ENCODE data around the gene FBXW8. TPM values are rescaled to one million over a fixed set of nuclear protein-coding genes. Genes with fewer than 3 reads are reported as not detected.

Gene FBXW8
- total RNA-seq, 1 donor from 2014 or later = 32.1 TPM

DNA sequence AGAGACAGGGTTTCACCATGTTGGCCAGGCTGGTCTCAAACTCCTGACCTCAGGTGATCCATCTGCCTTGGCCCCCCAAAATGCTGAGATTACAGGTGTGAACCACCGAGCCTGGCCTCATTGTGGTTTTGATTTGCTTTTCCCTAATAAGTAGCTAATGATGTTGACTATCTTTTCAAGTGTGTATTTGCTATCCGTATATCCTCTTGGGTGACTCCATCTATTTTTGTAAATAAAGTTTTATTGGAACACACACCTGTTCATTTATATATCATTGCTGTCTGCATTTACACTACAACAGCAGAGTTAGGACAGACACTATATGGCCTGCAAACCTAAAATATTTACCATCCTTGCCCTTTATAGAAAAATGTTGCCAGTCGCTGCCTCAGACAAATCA, 15.8 kb upstream of the FBXW8 start:
- no peak for DNase-seq (ENCODE audit: extremely low spot score, unreplicated experiment)
- TF ChIP-seq, protein P1, sequence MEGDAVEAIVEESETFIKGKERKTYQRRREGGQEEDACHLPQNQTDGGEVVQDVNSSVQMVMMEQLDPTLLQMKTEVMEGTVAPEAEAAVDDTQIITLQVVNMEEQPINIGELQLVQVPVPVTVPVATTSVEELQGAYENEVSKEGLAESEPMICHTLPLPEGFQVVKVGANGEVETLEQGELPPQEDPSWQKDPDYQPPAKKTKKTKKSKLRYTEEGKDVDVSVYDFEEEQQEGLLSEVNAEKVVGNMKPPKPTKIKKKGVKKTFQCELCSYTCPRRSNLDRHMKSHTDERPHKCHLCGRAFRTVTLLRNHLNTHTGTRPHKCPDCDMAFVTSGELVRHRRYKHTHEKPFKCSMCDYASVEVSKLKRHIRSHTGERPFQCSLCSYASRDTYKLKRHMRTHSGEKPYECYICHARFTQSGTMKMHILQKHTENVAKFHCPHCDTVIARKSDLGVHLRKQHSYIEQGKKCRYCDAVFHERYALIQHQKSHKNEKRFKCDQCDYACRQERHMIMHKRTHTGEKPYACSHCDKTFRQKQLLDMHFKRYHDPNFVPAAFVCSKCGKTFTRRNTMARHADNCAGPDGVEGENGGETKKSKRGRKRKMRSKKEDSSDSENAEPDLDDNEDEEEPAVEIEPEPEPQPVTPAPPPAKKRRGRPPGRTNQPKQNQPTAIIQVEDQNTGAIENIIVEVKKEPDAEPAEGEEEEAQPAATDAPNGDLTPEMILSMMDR (IDR thresholded peaks at IDR 0.05) = no peak
- Mint-ChIP-seq H3K36me3 (ENCODE audit: unreplicated experiment) (no peaks in the 10 kb centered on the region), H3K27ac (ENCODE audit: unreplicated experiment) (no peak overlapping the region), H3K9me3 (ENCODE audit: unreplicated experiment) (no peaks in the 10 kb centered on the region), H3K27me3 (ENCODE audit: unreplicated experiment) (peaks cover 61% of the 10 kb centered on the region), H3K4me1 (ENCODE audit: unreplicated experiment) (no peaks in the 10 kb centered on the region), H3K4me3 (ENCODE audit: unreplicated experiment) (no peak overlapping the region)

DNA sequence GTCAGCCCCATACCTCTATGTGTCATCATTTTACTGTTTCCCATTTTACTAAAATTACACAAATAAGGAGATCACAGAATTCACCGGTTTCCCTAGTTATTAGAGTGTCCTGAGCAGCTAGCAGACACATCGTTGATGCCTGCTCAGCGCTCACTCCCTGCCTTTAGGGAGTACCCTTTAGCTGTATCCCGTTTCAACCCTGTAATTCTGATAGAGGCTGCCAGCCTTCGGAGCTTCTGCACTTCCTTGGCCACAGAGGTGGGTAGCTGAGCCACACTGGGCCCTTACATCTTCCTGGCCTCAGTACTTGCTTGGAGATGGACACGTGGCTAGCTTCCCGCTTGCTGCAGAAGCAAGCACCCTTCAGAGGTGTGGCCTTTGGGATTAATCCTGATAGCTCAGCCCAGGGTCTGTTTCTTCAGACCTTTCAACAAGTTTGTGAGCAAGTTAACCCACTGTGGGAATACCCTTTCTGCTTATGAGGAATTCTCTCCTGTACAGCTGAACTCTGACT, 14.3 kb upstream of the FBXW8 start:
- no peaks in the 10 kb centered on the region for H3K9me3 Mint-ChIP-seq (ENCODE audit: unreplicated experiment)
- peaks cover 66% of the 10 kb centered on the region for H3K27me3 Mint-ChIP-seq (ENCODE audit: unreplicated experiment)
- TF ChIP-seq, protein P1 (IDR thresholded peaks at IDR 0.05) = no peak

DNA sequence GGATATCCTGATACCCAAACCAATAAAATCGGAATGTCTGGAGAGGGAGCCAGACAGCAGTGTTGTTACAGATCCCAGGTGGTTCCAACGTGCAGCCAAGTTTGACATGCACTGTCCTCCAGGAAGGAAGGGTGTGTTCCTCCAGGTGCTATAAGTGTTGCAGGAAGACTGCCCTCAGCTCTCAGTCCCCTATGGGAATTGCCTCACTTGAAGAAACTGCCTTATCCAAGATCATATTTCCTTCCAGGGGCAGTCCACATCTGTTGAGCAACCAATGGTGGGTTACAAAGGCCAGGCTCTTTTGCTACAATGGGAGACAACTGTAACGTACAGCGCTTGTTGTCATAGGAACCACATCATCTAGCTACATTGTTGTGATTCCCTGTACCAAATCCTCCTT, 13.3 kb upstream of the FBXW8 start:
- no peak for DNase-seq (ENCODE audit: extremely low spot score, unreplicated experiment)
- no peak overlapping the region for H3K4me3 Mint-ChIP-seq (ENCODE audit: unreplicated experiment)
- H3K27me3 Mint-ChIP-seq (ENCODE audit: unreplicated experiment) = peaks cover 71% of the 10 kb centered on the region
- H3K4me1 Mint-ChIP-seq (ENCODE audit: unreplicated experiment) = no peaks in the 10 kb centered on the region
- H3K36me3 Mint-ChIP-seq (ENCODE audit: unreplicated experiment) = no peaks in the 10 kb centered on the region
- TF ChIP-seq, protein P1 (IDR thresholded peaks at IDR 0.05) = no peak
- H3K9me3 Mint-ChIP-seq (ENCODE audit: unreplicated experiment) = no peaks in the 10 kb centered on the region
- no peak overlapping the region for H3K27ac Mint-ChIP-seq (ENCODE audit: unreplicated experiment)

More for the DNA sequence above, 14.3 kb upstream of the FBXW8 start:
- H3K36me3 Mint-ChIP-seq (ENCODE audit: unreplicated experiment) = no peaks in the 10 kb centered on the region
- no peak overlapping the region for H3K27ac Mint-ChIP-seq (ENCODE audit: unreplicated experiment)
- DNase-seq (ENCODE audit: extremely low spot score, unreplicated experiment) = no peak
- no peak overlapping the region for H3K4me3 Mint-ChIP-seq (ENCODE audit: unreplicated experiment)
- no peaks in the 10 kb centered on the region for H3K4me1 Mint-ChIP-seq (ENCODE audit: unreplicated experiment)

DNA sequence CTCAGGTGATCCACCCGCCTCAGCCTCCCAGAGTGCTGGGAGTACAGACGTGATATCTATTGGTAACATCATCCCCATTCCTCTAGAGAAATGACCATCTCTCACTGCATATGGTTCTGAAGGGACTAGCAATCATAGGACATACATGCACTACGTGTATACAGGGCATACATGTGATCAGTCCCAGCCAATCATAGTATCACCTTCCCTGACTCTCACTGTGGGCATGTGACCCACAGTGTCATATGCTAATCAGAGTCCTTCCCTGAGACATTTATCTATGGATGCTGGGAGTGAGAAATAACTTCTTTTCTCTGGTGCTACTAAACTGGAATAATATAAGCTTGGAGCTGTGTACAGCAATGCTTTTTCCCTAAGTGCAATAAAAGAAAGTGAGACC, 12.1 kb upstream of the FBXW8 start:
- H3K27me3 Mint-ChIP-seq (ENCODE audit: unreplicated experiment) = peaks cover 77% of the 10 kb centered on the region

DNA sequence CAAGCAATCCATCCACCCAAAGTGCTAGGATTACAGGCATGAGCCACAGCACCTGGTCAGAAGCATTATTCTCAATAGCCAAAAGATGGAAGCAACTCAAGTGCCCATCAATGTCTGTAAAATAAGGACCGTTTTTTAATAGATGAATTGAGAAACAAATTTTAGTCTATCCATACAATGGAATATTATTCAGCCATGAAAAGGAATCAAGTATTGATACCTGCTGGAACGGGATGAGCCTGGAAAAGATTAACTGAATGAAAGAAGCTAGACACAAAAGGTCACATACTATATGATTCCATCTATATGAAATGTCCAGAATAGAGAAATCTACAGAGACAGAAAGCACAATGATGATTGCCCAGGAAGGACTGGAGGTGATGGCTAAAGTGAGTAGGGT, 9.1 kb upstream of the FBXW8 start:
- no peaks in the 10 kb centered on the region for H3K4me1 Mint-ChIP-seq (ENCODE audit: unreplicated experiment)
- H3K27me3 Mint-ChIP-seq (ENCODE audit: unreplicated experiment) = peaks cover 81% of the 10 kb centered on the region
- no peak overlapping the region for H3K27ac Mint-ChIP-seq (ENCODE audit: unreplicated experiment)
- TF ChIP-seq, protein P1 (IDR thresholded peaks at IDR 0.05) = no peak
- no peak for DNase-seq (ENCODE audit: extremely low spot score, unreplicated experiment)
- no peaks in the 10 kb centered on the region for H3K36me3 Mint-ChIP-seq (ENCODE audit: unreplicated experiment)
- H3K4me3 Mint-ChIP-seq (ENCODE audit: unreplicated experiment) = no peak overlapping the region
- no peaks in the 10 kb centered on the region for H3K9me3 Mint-ChIP-seq (ENCODE audit: unreplicated experiment)

More for the DNA sequence above, 12.1 kb upstream of the FBXW8 start:
- no peaks in the 10 kb centered on the region for H3K9me3 Mint-ChIP-seq (ENCODE audit: unreplicated experiment)
- H3K4me1 Mint-ChIP-seq (ENCODE audit: unreplicated experiment) = no peaks in the 10 kb centered on the region
- no peaks in the 10 kb centered on the region for H3K36me3 Mint-ChIP-seq (ENCODE audit: unreplicated experiment)
- no peak overlapping the region for H3K4me3 Mint-ChIP-seq (ENCODE audit: unreplicated experiment)
- no peak overlapping the region for H3K27ac Mint-ChIP-seq (ENCODE audit: unreplicated experiment)
- TF ChIP-seq, protein P1 (IDR thresholded peaks at IDR 0.05) = no peak
- no peak for DNase-seq (ENCODE audit: extremely low spot score, unreplicated experiment)
